Prostate gland (tissue), 2 donors: ENCODE measurements around the gene SEPTIN6.

Source experiments
- POLR2A ChIP-seq: fragments of 450-650 bp; IDR thresholded peaks from one replicate; pipeline ENCODE4 v1.6.1; 2016; ENCODE audit warnings: antibody characterized with exemption, mild to moderate bottlenecking
- POLR2AphosphoS5 ChIP-seq: sonication (generic); formaldehyde crosslinking; IDR thresholded peaks from one replicate; pipeline ENCODE4 v1.6.1; 2017; ENCODE audit warnings: antibody characterized with exemption
- TF ChIP-seq, protein P1 (sequence below), 4 experiments: fragments of 200-600 bp in 2 of 4; fragments of 450-650 bp in 2 of 4; sonication (generic) in 2 of 4; IDR thresholded peaks; 1 replicate in 3 of 4; 2 replicates in 1 of 4; pipeline ENCODE4 v1.5.1; 2016 to 2019; ENCODE audit warnings: antibody characterized with exemption in 4 of 4, mild to moderate bottlenecking in 2 of 4, moderate library complexity in 2 of 4

DNA sequence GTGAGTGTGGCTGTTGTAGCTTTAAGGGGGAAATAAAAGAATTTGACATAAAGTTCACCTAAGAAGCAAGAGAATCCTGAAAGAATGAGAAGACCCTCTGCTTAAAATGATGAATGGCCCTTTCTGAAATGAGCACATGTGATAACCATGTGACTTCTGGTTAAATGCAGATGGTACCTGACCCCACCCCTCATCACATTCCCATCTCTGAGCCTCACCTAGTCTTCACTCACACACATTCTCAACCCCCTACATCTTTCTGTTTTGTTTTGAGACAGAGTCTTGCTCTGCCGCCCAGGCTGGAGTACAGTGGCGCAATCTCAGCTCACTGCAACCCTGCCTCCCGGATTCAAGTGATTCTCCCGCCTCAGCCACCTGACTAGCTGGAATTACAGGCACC lies 31.5 kb downstream of the SEPTIN6 start:
- TF ChIP-seq, protein P1, sequence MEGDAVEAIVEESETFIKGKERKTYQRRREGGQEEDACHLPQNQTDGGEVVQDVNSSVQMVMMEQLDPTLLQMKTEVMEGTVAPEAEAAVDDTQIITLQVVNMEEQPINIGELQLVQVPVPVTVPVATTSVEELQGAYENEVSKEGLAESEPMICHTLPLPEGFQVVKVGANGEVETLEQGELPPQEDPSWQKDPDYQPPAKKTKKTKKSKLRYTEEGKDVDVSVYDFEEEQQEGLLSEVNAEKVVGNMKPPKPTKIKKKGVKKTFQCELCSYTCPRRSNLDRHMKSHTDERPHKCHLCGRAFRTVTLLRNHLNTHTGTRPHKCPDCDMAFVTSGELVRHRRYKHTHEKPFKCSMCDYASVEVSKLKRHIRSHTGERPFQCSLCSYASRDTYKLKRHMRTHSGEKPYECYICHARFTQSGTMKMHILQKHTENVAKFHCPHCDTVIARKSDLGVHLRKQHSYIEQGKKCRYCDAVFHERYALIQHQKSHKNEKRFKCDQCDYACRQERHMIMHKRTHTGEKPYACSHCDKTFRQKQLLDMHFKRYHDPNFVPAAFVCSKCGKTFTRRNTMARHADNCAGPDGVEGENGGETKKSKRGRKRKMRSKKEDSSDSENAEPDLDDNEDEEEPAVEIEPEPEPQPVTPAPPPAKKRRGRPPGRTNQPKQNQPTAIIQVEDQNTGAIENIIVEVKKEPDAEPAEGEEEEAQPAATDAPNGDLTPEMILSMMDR (IDR thresholded peaks at IDR 0.05) = no peak
- TF ChIP-seq POLR2A (no peak), POLR2AphosphoS5 (no peak)
